K562 (cell line): Measurements from ENCODE around the gene CASP7. TPM values are rescaled to one million over a fixed set of nuclear protein-coding genes. Genes with fewer than 3 reads are reported as not detected.

Source experiments
- ATAC-seq: fragments of 200-7000 bp; cut with Tn5 transposase; 3 replicates; pipeline ENCODE4 v1.9.1; 2020; ENCODE audit warnings: moderate library complexity
- BruUV-seq: library from RNA; stranded (reverse); fragments of 400-500 nt; replicated peaks from 2 replicates; lab custom pipeline; 2021; lab: Mats Ljungman, UMichigan
- CTCF ChIA-PET: fragments of 300-600 bp; formaldehyde crosslinking; extraction: SDS; loops from one replicate; lab custom pipeline; 2021; ENCODE audit warnings: low intra/inter-chr PET ratio; lab: Yijun Ruan, JAX
- POLR2A ChIA-PET: fragments of 300-600, 350-650 bp; sonication (Branson Sonifier 250); formaldehyde crosslinking; extraction: SDS; loops from one replicate; lab custom pipeline; 2021; ENCODE audit warnings: antibody characterized with exemption, inconsistent platforms; lab: Yijun Ruan, JAX
- DNase-seq, 4 experiments: peaks; one replicate each; pipeline versions ENCODE4 v3.0.0 to v3.0.0-alpha.2; 2011 to 2018; ENCODE audit warnings: low spot score in 3 of 4, mixed read lengths in 3 of 4; ENCODE audit errors: extremely low read depth in 1 of 4
- FAIRE-seq: peaks from 2 replicates; lab custom pipeline; 2011; peaks lifted over from hg19 to GRCh38; lab: Jason Lieb, UNC
- H2AFZ ChIP-seq: 2 replicates; pipeline ENCODE4 v1.6.0; 2011; ENCODE audit warnings: low read depth, low read length, control low read depth, inconsistent platforms
- H3K27ac ChIP-seq: fragments of 200-600 bp; 3 replicates; pipeline ENCODE4 v1.8.0; 2011; ENCODE audit warnings: low read depth, mild to moderate bottlenecking, control low read depth, inconsistent platforms, low read length, moderate library complexity, mixed read lengths; ENCODE audit errors: extremely low read depth
- H3K27me3 ChIP-seq, 2 experiments: fragments of 300-600 bp in 1 of 2; 2 replicates in 1 of 2; 3 replicates in 1 of 2; pipeline versions ENCODE4 v1.6.0 to v1.8.0; 2011; ENCODE audit warnings: inconsistent platforms in 2 of 2, low read length in 2 of 2, mild to moderate bottlenecking in 1 of 2, mixed read lengths in 1 of 2, moderate library complexity in 1 of 2; ENCODE audit not compliant: control insufficient read depth in 2 of 2, insufficient read depth in 2 of 2
- H3K36me3 ChIP-seq: fragments of 300-600 bp; 3 replicates; pipeline ENCODE4 v1.8.0; 2011; ENCODE audit warnings: mild to moderate bottlenecking, low read length, inconsistent platforms; ENCODE audit not compliant: control insufficient read depth, insufficient read depth
- H3K4me1 ChIP-seq, 2 experiments: fragments of 200-600 bp in 1 of 2; replicated peaks in 1 of 2; 2 replicates in 1 of 2; 3 replicates in 1 of 2; pipeline versions ENCODE4 v1.5.1 to v1.8.0; 2011; ENCODE audit warnings: inconsistent platforms in 2 of 2, low read length in 2 of 2, mild to moderate bottlenecking in 1 of 2, mixed read lengths in 1 of 2, moderate library complexity in 1 of 2; ENCODE audit not compliant: control insufficient read depth in 2 of 2, insufficient read depth in 2 of 2
- H3K4me2 ChIP-seq: 2 replicates; pipeline ENCODE4 v1.6.1; 2011; ENCODE audit warnings: low read length, control low read depth, inconsistent platforms, mixed read lengths; ENCODE audit not compliant: insufficient read depth
- H3K4me3 ChIP-seq: fragments of 200-600 bp; sonication (generic), shearing (Covaris generic); 2 replicates; pipeline ENCODE4 v1.5.1; 2016; ENCODE audit warnings: control low read depth, inconsistent platforms
- H3K79me2 ChIP-seq: fragments of 200-600 bp; 3 replicates; pipeline ENCODE4 v1.8.0; 2011; ENCODE audit warnings: low read length, inconsistent platforms; ENCODE audit not compliant: control insufficient read depth, insufficient read depth
- H3K9ac ChIP-seq, 2 experiments: 2 replicates each; pipeline versions ENCODE4 v1.6.0 to v1.6.1; 2011; ENCODE audit warnings: low read depth in 2 of 2, low read length in 2 of 2, control low read depth in 1 of 2, inconsistent platforms in 1 of 2, mild to moderate bottlenecking in 1 of 2, mixed read lengths in 1 of 2; ENCODE audit not compliant: insufficient read depth in 1 of 2
- H3K9me1 ChIP-seq: one replicate; pipeline ENCODE4 v1.6.0; 2011; ENCODE audit warnings: inconsistent platforms, mild to moderate bottlenecking, low read length, moderate library complexity; ENCODE audit not compliant: control insufficient read depth, insufficient read depth
- H3K9me3 ChIP-seq: replicated peaks from 2 replicates; pipeline ENCODE4 v1.5.1; 2011; ENCODE audit warnings: low read depth, low read length, inconsistent platforms; ENCODE audit not compliant: control insufficient read depth, insufficient read depth
- H4K20me1 ChIP-seq: replicated peaks from 2 replicates; pipeline ENCODE4 v1.6.1; 2011; ENCODE audit warnings: low read length, inconsistent platforms, mixed read lengths; ENCODE audit not compliant: control insufficient read depth, insufficient read depth
- BHLHE40 ChIP-seq: IDR thresholded peaks from 2 replicates; pipeline ENCODE4 v1.6.1; 2011; ENCODE audit warnings: low read length, improper control_type of control experiment
- BRF1 ChIP-seq: IDR thresholded peaks from 3 replicates; pipeline ENCODE4 v1.6.1; 2011; ENCODE audit warnings: borderline replicate concordance, mild to moderate bottlenecking; ENCODE audit not compliant: insufficient read length; ENCODE audit errors: extremely low read depth
- CBX5 ChIP-seq: IDR thresholded peaks from 2 replicates; pipeline ENCODE4 v1.6.1; 2014; ENCODE audit warnings: low read depth, borderline replicate concordance
- CHCHD3 ChIP-seq: fragments of 250-450 bp; sonication (Bioruptor Pico); IDR thresholded peaks from 2 replicates; pipeline ENCODE4 v2.1.2; 2022; ENCODE audit warnings: mild to moderate bottlenecking
- EP400 ChIP-seq: fragments of 450-650 bp; IDR thresholded peaks from 2 replicates; pipeline ENCODE4 v1.6.1; 2017; ENCODE audit warnings: antibody characterized with exemption, mild to moderate bottlenecking, moderate library complexity
- GATAD2B ChIP-seq: fragments of 450-650 bp; IDR thresholded peaks from 2 replicates; pipeline ENCODE4 v1.6.1; 2017; ENCODE audit warnings: mild to moderate bottlenecking, borderline replicate concordance
- KDM5B ChIP-seq: fragments of 200-600 bp; sonication (generic); IDR thresholded peaks from 2 replicates; pipeline ENCODE4 v1.6.1; 2012; ENCODE audit warnings: low read depth, mild to moderate bottlenecking, moderate library complexity, low read length, control low read depth, inconsistent platforms; ENCODE audit not compliant: insufficient replicate concordance
- SMAD3 ChIP-seq: fragments of 450-650 bp; formaldehyde crosslinking; conservative IDR thresholded peaks from 2 replicates; pipeline ENCODE4 v1.4.0; 2020; ENCODE audit warnings: mild to moderate bottlenecking
- YBX1 ChIP-seq: fragments of 450-650 bp; IDR thresholded peaks from 2 replicates; pipeline ENCODE4 v1.7.1; 2016; ENCODE audit warnings: mild to moderate bottlenecking
- ZFP1 ChIP-seq: fragments of 450-650 bp; formaldehyde crosslinking; IDR thresholded peaks from 2 replicates; pipeline ENCODE4 v1.4.0; 2020; ENCODE audit warnings: mild to moderate bottlenecking, mixed read lengths
- ZNF197 ChIP-seq: fragments of 200-800 bp; sonication (Bioruptor generic); IDR thresholded peaks from 2 replicates; pipeline ENCODE4 v1.6.1; 2016; ENCODE audit warnings: low read depth, missing genetic modification characterization, missing compliant biosample characterization
- ZNF263 ChIP-seq: sonication (generic); formaldehyde crosslinking; IDR thresholded peaks from 2 replicates; pipeline ENCODE4 v1.8.0; 2022; ENCODE audit warnings: mild to moderate bottlenecking, missing genetic modification reagents, borderline replicate concordance
- ZNF551 ChIP-seq: fragments of 250-450 bp; sonication (Bioruptor Pico); IDR thresholded peaks from 2 replicates; pipeline ENCODE4 v1.5.0; 2021; ENCODE audit warnings: mild to moderate bottlenecking, moderate library complexity
- WGBS: fragments of 100-300 bp; shearing (Covaris generic); methylation state at CpG from one replicate; pipeline ENCODE4 v1.1.6; 2016; ENCODE audit warnings: low coverage, mixed read lengths; ENCODE audit not compliant: insufficient coverage; ENCODE audit errors: missing lambda C conversion rate; 5-methylcytosine and 5-hydroxymethylcytosine counted together
- in situ Hi-C: fragments of 300-500 bp; cut with MboI; formaldehyde crosslinking; loops from 4 replicates; pipeline ENCODE4 v1.15.0; 2018; ENCODE audit warnings: inconsistent platforms, mixed read lengths
- intact Hi-C: fragments of 100-400 bp; cut with micrococcal nuclease; formaldehyde crosslinking; loops from 2 replicates; pipeline ENCODE4 v1.14.2; 2022
- polyA plus RNA-seq, 8 experiments: library from polyadenylated mRNA; depleted of rRNA in 4 of 8; stranded (reverse) in 5 of 8; unstranded in 3 of 8; fragments of >200 nt; fragmentation: Nextera tagmentation in 2 of 8; fragmentation: Illumina TruSeq in 1 of 8; extraction: Ambion mirVana in 2 of 8; extraction: Trizol in 1 of 8; gene quantifications; 2 replicates each; pipeline versions ENCODE4 v1.2.1 to v1.2.3, GENCODE V29; 2011 to 2014; ENCODE audit warnings: inconsistent platforms in 1 of 8, missing spikeins in 1 of 8
- total RNA-seq, 7 experiments: library from RNA; depleted of rRNA in 6 of 7; stranded (reverse); fragments of >200 nt in 6 of 7; fragmentation: Illumina TruSeq in 2 of 7; extraction: Trizol in 2 of 7; gene quantifications; 2 replicates each; pipeline versions ENCODE4 v1.2.1 to v1.2.3, GENCODE V29; 2011 to 2021; ENCODE audit warnings: low replicate concordance in 1 of 7
- TF ChIP-seq, protein P1 (sequence below): fragments of 250-450 bp; sonication (Bioruptor Pico); IDR thresholded peaks from 2 replicates; pipeline ENCODE4 v1.4.0; 2020; ENCODE audit warnings: mild to moderate bottlenecking
- TF ChIP-seq, protein P2 (sequence below): sonication (generic); formaldehyde crosslinking; IDR thresholded peaks from 2 replicates; pipeline ENCODE4 v1.8.1; 2023; ENCODE audit warnings: mild to moderate bottlenecking, missing genetic modification reagents, moderate library complexity

Gene CASP7
- total and polyA plus RNA-seq, 9 of the 15 experiments (the other 6 are each of a cell fraction or from before 2014, with no cell fraction given): 2.2 to 23.3 (median 9.0) TPM

DNA sequence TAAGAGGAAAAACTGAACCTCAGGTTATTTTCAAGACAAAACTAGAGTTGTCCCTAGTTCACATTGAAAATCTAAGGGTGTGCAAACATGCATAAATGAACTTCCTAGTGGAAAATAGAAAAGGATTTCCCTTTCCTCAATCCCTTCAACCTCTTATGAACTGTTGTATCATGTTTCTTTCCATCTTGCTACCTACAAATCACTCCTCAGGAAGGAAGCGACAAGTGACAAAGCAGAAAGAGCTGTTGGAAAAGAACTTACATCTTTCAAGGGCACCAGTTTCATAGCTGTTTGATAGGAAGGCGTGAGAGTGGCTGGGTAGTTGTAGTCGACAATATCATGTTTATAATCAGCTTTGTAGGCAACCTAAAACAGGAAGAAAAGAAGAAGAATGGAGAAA lies 39.7 kb upstream of the CASP7 start:
- Histone ChIP-seq H3K79me2 (no peaks in the 10 kb centered on the region), H3K4me2 (no peak overlapping the region), H3K9ac (no peak overlapping the region), H2AFZ (no peak overlapping the region), H3K9me3 (no peaks in the 10 kb centered on the region), H3K9me1 (no peaks in the 10 kb centered on the region), H3K27me3 (peaks cover 0 to 4% of the 10 kb centered on the region in 2 experiments; a peak in 2 of 5 replicates), H3K4me1 (no peaks in the 10 kb centered on the region), H3K36me3 (no peaks in the 10 kb centered on the region), H3K27ac (no peak overlapping the region), H3K4me3 (no peak overlapping the region), H4K20me1 (no peaks in the 10 kb centered on the region)
- CTCF ChIA-PET: no interaction called here
- BruUV-seq: no TSS peak
- intact Hi-C loops: no loop called here
- in situ Hi-C loops: no loop called here
- DNase-seq (no peak), FAIRE-seq (no peak), ATAC-seq (no peak)
- POLR2A ChIA-PET: no interaction called here
- 0% methylated on average over 3 of the region's 3 CpGs for WGBS
- TF ChIP-seq ZFP1 (CRISPR knock-in tag) (no peak), CHCHD3 (CRISPR knock-in tag) (no peak), EP400 (no peak), BHLHE40 (no peak)
- TF ChIP-seq, all 486 proteins: peak for 0

DNA sequence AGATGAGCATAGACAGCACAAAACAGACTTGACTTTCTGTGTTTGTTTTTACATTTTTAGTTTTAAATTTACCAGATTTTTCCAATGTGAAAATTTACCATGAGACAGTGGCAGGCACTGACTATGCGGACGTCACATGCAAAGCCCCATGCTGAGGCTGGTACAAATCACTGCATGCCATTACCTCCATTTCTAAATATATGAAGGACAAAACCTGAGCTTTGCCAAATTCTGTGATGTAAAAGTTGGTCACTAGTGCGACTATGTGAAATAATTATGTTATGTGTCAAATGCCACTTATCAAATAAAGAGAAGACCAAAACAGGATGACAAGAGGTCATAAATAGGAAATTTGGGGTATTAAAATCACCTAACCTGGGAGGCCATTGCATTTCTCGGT lies 38.0 kb upstream of the CASP7 start:
- in situ Hi-C loops: no loop called here
- no peaks in the 10 kb centered on the region for H3K9me3 ChIP-seq
- no peak for DNase-seq

More for the DNA sequence above, 38.0 kb upstream of the CASP7 start:
- ATAC-seq (no peak), FAIRE-seq (no peak)
- POLR2A ChIA-PET: no interaction called here
- Histone ChIP-seq H3K9ac (no peak overlapping the region), H3K79me2 (no peaks in the 10 kb centered on the region), H3K27me3 (peaks cover 0 to 7% of the 10 kb centered on the region in 2 experiments; a peak in 3 of 5 replicates), H3K27ac (no peak overlapping the region), H3K4me1 (no peaks in the 10 kb centered on the region), H2AFZ (no peak overlapping the region), H3K4me3 (no peak overlapping the region), H3K9me1 (no peaks in the 10 kb centered on the region), H3K36me3 (no peaks in the 10 kb centered on the region), H4K20me1 (no peaks in the 10 kb centered on the region), H3K4me2 (no peak overlapping the region)
- no TSS peak for BruUV-seq
- intact Hi-C loops: no loop called here
- CTCF ChIA-PET: no interaction called here
- 4% methylated on average over 4 of the region's 4 CpGs for whole genome bisulfite sequencing
- no peak for TF ChIP-seq CBX5
- TF ChIP-seq YBX1: no peak
- no peak for TF ChIP-seq ZNF197
- TF ChIP-seq ZNF551 (CRISPR knock-in tag): no peak
- TF ChIP-seq, protein P1, sequence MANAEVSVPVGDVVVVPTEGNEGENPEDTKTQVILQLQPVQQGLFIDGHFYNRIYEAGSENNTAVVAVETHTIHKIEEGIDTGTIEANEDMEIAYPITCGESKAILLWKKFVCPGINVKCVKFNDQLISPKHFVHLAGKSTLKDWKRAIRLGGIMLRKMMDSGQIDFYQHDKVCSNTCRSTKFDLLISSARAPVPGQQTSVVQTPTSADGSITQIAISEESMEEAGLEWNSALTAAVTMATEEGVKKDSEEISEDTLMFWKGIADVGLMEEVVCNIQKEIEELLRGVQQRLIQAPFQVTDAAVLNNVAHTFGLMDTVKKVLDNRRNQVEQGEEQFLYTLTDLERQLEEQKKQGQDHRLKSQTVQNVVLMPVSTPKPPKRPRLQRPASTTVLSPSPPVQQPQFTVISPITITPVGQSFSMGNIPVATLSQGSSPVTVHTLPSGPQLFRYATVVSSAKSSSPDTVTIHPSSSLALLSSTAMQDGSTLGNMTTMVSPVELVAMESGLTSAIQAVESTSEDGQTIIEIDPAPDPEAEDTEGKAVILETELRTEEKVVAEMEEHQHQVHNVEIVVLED (CRISPR knock-in tag): no peak
- no peak for TF ChIP-seq KDM5B
- no peak for TF ChIP-seq GATAD2B
- no peak for TF ChIP-seq BRF1
- no peak for TF ChIP-seq SMAD3 (CRISPR knock-in tag)
- TF ChIP-seq, protein P2, sequence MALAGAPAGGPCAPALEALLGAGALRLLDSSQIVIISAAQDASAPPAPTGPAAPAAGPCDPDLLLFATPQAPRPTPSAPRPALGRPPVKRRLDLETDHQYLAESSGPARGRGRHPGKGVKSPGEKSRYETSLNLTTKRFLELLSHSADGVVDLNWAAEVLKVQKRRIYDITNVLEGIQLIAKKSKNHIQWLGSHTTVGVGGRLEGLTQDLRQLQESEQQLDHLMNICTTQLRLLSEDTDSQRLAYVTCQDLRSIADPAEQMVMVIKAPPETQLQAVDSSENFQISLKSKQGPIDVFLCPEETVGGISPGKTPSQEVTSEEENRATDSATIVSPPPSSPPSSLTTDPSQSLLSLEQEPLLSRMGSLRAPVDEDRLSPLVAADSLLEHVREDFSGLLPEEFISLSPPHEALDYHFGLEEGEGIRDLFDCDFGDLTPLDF (CRISPR knock-in tag): no peak
- TF ChIP-seq ZNF263 (CRISPR knock-in tag): no peak
